ENCODE results near the gene TECTB. TPM values are rescaled to one million over a fixed set of nuclear protein-coding genes. Genes with fewer than 3 reads are reported as not detected.

TECTB gene
- total RNA-seq, 1 experiment from 2014 or later = 0.27 TPM

DNA sequence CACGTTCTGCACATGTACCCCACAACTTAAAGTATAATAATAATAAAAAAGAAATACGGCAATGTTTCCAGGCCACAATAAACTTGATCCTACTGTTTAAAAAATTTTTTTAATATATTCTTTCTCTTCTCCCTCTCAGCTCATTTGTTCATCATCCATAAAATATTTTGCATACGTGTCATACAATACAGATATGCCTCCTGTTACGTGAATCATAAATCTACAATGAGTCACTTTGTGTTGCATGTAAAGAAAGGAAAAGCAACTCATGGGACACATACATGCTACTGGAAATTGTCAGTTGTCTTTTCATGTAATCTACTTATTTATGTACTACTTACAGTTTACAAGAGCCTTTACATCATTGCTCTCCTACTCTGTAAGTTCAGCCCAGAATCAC is 1.1 kb upstream of the TECTB start:
- POLR2A ChIA-PET = no interaction called here
- TF ChIP-seq, protein P1, sequence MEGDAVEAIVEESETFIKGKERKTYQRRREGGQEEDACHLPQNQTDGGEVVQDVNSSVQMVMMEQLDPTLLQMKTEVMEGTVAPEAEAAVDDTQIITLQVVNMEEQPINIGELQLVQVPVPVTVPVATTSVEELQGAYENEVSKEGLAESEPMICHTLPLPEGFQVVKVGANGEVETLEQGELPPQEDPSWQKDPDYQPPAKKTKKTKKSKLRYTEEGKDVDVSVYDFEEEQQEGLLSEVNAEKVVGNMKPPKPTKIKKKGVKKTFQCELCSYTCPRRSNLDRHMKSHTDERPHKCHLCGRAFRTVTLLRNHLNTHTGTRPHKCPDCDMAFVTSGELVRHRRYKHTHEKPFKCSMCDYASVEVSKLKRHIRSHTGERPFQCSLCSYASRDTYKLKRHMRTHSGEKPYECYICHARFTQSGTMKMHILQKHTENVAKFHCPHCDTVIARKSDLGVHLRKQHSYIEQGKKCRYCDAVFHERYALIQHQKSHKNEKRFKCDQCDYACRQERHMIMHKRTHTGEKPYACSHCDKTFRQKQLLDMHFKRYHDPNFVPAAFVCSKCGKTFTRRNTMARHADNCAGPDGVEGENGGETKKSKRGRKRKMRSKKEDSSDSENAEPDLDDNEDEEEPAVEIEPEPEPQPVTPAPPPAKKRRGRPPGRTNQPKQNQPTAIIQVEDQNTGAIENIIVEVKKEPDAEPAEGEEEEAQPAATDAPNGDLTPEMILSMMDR (IDR thresholded peaks at IDR 0.05; ENCODE audit: insufficient read depth in 1 of 2, low read depth in 1 of 2, low read length in 1 of 2, severe bottlenecking in 1 of 2, unreplicated experiment in 1 of 2) = no peak
- Mint-ChIP-seq H3K27me3 (ENCODE audit: insufficient read depth, unreplicated experiment) (no peaks in the 10 kb centered on the region), H3K27ac (ENCODE audit: unreplicated experiment) (no peak overlapping the region), H3K36me3 (ENCODE audit: insufficient read depth, unreplicated experiment) (no peaks in the 10 kb centered on the region), H3K9me3 (ENCODE audit: unreplicated experiment) (peaks cover 13% of the 10 kb centered on the region), H3K4me3 (ENCODE audit: unreplicated experiment) (no peak overlapping the region), H3K4me1 (ENCODE audit: low read depth, unreplicated experiment) (peaks cover 17% of the 10 kb centered on the region)
- CTCF ChIA-PET = no interaction called here
- no peaks in the 10 kb centered on the region for H3K9me3 ChIP-seq
- H3K36me3 ChIP-seq (ENCODE audit: control insufficient read depth, insufficient read depth, low read length) = no peaks in the 10 kb centered on the region
- H3K4me1 ChIP-seq = peaks cover 35% of the 10 kb centered on the region
- no TSS peak for BruUV-seq (replicated peaks)
- H3K27me3 ChIP-seq (replicated peaks; ENCODE audit: control insufficient read depth, insufficient read depth, low read length) = no peaks in the 10 kb centered on the region
- DNase-seq = no peak
- intact Hi-C loops (cut with micrococcal nuclease; ENCODE audit: unreplicated experiment) = no loop called here
- H3K4me3 ChIP-seq (ENCODE audit: low read depth, low read length) = no peak overlapping the region

DNA sequence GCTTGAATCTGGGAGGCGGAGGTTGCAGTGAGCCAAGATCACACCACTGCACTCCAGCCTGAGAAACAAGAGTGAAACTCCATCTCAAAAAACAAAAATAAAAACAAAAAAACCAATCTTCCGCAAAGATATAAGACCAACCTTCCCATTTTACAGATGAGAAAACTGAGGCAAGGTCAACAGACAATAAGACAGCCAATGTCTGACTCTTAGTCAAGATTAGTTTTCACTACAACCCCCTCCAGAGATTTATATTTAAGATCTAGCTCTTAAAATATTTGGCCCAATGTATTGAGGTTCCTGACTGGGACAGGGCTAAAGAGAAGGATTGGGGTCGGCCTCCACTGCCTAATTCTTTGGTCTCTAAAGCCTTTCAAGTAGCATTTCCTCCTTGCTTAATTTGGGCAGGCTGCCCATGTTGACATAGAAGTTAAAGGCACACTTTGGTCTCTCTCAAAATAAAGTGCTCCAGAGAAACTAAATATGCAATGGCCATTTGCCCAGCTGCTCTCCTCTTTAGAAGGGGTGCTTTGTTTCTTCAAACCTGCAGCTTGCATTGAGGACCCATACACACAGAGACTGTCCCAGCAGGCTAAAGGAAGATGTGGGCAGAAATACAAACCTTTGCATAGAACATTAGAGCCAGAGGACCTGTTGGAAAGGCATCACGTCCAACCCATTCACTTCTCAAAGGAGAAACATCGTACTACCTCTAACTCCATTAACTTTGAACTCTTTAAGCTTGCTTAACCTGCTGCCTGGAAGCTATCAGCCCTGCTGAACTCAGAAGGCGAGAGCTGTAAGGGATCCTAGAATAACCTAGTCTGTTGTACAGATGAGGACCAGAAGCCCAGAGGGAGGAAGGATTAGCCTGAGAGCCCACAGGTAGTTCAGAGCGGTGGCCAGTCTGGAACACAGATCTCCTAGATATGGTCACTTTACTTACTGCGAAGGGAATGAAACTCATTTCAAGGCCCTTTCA is 3.9 kb downstream of the TECTB start:
- Mint-ChIP-seq H3K36me3 (ENCODE audit: insufficient read depth, unreplicated experiment) (no peaks in the 10 kb centered on the region), H3K4me1 (ENCODE audit: low read depth, unreplicated experiment) (no peaks in the 10 kb centered on the region), H3K27ac (ENCODE audit: unreplicated experiment) (no peak overlapping the region), H3K4me3 (ENCODE audit: unreplicated experiment) (no peak overlapping the region), H3K9me3 (ENCODE audit: unreplicated experiment) (peaks cover under 1% of the 10 kb centered on the region), H3K27me3 (ENCODE audit: insufficient read depth, unreplicated experiment) (no peaks in the 10 kb centered on the region)
- H3K9me3 ChIP-seq = no peaks in the 10 kb centered on the region
- ChIA-PET POLR2A (no interaction called here), CTCF (no interaction called here)
- H3K4me1 ChIP-seq = no peaks in the 10 kb centered on the region
- no peak overlapping the region for H3K4me3 ChIP-seq (ENCODE audit: low read depth, low read length)
- intact Hi-C loops (cut with micrococcal nuclease; ENCODE audit: unreplicated experiment) = no loop called here
- TF ChIP-seq, protein P1 (IDR thresholded peaks at IDR 0.05; ENCODE audit: insufficient read depth in 1 of 2, low read depth in 1 of 2, low read length in 1 of 2, severe bottlenecking in 1 of 2, unreplicated experiment in 1 of 2) = no peak
- H3K36me3 ChIP-seq (ENCODE audit: control insufficient read depth, insufficient read depth, low read length) = no peaks in the 10 kb centered on the region
- H3K27me3 ChIP-seq (replicated peaks; ENCODE audit: control insufficient read depth, insufficient read depth, low read length) = no peaks in the 10 kb centered on the region
- no TSS peak for BruUV-seq (replicated peaks)
- DNase-seq = no peak

DNA sequence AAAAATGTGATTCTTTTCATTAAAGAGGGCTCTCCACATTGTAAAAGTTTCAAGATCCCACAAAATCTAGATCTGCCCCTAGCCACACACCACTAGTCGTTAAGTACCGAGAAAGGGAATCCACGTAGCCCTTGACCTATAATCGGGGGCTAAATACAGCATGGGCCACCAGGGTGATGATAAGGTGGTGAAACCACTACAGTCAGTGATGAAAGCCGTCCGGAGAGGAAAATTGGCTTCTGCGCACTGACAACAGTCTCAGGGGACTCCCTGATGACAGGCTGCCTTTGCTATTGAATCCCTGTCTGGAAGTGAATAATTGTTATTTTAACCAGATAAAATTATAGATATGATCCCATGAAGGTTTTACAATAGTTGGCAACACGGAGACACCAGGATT is 4.6 kb downstream of the TECTB start:
- Histone ChIP-seq H3K27me3 (replicated peaks; ENCODE audit: control insufficient read depth, insufficient read depth, low read length) (no peaks in the 10 kb centered on the region), H3K4me3 (ENCODE audit: low read depth, low read length) (no peak overlapping the region), H3K36me3 (ENCODE audit: control insufficient read depth, insufficient read depth, low read length) (no peaks in the 10 kb centered on the region), H3K9me3 (no peaks in the 10 kb centered on the region), H3K4me1 (no peaks in the 10 kb centered on the region)
- BruUV-seq (replicated peaks) = no TSS peak
- CTCF ChIA-PET = no interaction called here
- Mint-ChIP-seq H3K9me3 (ENCODE audit: unreplicated experiment) (no peaks in the 10 kb centered on the region), H3K36me3 (ENCODE audit: insufficient read depth, unreplicated experiment) (no peaks in the 10 kb centered on the region), H3K27me3 (ENCODE audit: insufficient read depth, unreplicated experiment) (no peaks in the 10 kb centered on the region), H3K4me3 (ENCODE audit: unreplicated experiment) (no peak overlapping the region), H3K4me1 (ENCODE audit: low read depth, unreplicated experiment) (no peaks in the 10 kb centered on the region), H3K27ac (ENCODE audit: unreplicated experiment) (no peak overlapping the region)
- TF ChIP-seq, protein P1 (IDR thresholded peaks at IDR 0.05; ENCODE audit: insufficient read depth in 1 of 2, low read depth in 1 of 2, low read length in 1 of 2, severe bottlenecking in 1 of 2, unreplicated experiment in 1 of 2) = no peak
- POLR2A ChIA-PET = no interaction called here
- no peak for DNase-seq
- intact Hi-C loops (cut with micrococcal nuclease; ENCODE audit: unreplicated experiment) = no loop called here
